GM18861 (cell line): ENCODE results near the gene DDT.
A peak's percentile ranks its signal among the peaks of the same experiment; 100 is the strongest.
"Not testable (repeated sequence)": the region's sequence is repeated elsewhere in the genome, so short reads cannot be mapped to it uniquely, and the experiment has no call there.

Experiments used
- ATAC-seq: cut with Tn5 transposase; IDR thresholded peaks from one replicate; pipeline ENCODE4 v1.9.1; 2021; ENCODE audit not compliant: unreplicated experiment

Gene DDT

DNA sequence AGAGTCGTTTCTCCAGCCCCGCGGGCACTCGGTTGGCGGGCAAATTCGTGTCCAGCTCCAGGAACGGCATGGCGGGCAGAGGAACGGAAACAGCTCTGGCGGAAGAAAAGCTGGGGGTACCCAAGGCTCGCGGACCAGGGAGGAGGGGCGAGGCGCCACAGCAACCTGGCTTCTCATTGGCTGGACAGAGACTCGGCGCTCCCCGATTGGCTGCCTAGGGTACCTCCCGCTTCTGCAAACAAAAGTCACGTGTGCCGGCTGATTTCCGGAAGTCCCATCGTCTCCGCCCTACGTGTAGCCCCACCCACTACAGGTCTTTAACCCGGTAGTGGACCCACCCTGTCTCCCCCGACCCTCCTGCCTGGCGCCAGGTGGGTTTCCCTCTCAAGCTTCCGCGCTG lies at the start of gene DDT:
Gene DDT (minus strand): TSS at position 97 of the 400 bp plus-strand sequence. CDS start 27 bp downstream, at position 70.
- ATAC-seq: peak; percentile 80

DNA sequence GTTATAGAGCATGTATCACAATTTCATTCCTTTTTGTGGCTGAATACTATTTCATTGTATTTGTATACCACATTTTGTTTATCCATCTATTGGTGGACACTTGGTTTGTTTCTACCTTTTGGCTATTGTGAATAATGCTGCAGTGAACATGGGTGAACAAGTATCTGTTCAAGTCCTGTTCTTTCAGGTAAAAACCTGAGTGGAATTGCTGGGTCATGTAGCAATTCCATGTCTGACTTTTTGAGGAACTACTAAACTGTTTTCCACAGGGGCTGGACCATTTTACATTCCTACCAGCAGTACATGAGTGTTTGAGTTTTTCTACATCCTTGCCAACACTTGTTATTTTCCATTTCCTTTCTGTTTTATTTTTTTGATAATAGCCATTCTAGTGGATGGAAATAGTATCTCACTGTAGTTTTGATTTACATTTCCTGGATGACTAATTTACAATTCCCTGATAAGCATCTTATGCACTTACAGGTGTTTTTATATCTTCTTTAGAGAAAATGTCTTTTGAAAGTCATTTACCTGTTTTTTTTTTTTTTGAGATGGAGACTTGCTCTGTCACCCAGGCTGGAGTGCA lies 49.1 kb upstream of the DDT start:
- ATAC-seq: no peak

DNA sequence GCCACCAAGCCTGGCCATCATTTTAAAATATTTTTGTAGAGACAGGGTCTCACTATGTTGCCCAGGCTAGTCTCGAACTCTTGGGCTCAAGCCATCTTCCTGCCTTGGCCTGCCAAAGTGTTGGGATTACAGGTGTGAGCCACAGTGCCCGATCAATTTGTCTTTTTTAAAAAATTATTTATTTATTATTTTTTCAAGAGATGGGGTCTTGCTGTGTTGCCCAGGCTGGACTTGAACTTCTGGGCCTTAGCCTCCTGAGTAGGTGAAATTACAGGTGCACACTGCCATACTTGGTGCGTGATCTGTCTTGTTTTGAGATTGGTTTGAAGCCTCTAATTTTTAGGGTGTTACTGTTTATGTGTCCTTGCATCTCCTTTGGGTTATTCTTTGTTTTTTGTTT lies 47.1 kb upstream of the DDT start:
- no peak for ATAC-seq

DNA sequence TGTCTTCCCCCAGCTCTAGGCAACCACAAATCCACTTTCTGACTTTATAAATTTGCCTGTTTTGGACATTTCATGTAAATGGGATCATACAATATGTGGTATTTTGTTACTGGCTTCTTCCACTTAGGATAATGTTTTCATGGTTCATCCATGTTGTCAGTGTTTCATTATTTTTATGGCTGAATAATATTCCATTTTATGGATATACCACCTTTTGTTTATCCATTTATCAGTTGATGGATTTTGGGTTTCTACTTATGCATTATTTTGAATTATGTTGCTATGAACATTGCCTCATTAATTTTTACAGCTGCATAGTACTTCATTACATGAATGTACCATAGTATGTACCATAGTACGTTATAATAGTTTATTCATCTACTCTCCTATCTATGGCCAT lies 41.9 kb upstream of the DDT start:
- no peak for ATAC-seq

DNA sequence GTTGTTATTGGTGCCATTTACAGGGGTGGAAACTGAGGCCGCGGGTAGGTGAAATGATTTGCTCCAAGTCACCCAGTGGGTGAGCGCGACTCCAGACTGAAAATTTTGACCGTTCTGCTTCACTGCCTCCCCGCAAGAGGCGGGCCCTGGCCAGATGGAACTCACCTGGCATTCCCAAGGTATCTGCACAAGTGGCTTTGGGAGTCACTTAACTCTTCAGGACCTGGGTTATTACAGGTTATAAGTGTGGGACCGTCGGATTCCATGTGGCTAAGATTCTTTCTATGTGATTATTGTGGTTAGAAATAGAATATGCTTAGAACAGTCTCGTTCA lies 37.5 kb upstream of the DDT start:
- ATAC-seq: no peak

DNA sequence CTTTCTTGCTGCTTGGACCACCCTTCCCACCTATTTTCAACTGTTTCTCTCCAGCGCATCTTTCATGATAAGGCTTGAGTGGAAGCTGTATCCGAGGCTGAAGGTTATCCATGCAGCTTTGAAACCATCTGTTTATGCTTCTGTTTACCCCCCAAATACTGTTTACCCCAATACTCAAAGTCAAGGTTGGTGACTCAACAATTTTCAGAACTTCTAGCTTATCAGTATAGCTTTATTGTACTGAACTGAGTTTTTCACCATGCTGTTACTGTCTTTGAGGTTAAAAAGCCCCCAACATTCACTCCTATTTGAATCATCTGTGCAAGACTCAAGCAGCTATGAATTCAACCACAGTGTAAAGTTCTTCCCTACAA lies 35.8 kb upstream of the DDT start:
- no peak for ATAC-seq

DNA sequence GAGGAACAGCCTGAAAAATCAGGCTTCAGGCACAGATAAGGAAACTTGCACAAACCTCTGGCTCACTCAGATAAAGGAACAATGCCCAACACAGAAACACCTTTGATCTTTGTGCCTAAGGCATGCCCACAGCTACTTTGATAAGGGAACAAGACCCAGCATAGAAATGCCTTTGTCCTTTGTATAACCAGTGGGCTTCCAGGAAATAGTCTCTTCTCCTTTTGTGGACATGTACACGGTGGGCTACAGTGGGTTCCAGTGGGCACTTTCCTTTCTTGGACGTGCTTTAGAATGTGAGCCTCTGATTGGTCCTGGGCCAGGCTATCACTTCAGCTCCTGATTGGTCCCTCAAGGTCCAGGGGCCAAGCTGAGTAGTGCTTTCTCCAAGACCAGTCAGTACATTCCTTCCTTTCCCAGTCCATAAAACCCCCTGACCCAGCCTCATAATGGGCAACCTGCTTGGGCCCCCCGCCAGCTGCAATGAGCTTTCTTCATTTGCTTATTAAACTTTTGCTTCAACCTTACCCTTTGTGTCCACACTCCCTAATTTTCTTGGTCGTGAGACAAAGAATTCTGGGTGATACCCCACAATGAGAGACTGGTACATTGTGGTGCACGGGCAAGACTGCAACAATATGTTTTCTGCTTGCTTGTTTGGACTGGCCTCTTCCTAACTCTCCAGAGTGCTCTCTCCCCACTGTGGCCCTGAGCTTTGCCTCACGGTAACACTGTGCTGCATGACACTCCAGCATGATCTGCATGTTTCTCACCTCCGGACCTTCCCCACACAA lies 35.2 kb upstream of the DDT start:
- ATAC-seq: no peak

DNA sequence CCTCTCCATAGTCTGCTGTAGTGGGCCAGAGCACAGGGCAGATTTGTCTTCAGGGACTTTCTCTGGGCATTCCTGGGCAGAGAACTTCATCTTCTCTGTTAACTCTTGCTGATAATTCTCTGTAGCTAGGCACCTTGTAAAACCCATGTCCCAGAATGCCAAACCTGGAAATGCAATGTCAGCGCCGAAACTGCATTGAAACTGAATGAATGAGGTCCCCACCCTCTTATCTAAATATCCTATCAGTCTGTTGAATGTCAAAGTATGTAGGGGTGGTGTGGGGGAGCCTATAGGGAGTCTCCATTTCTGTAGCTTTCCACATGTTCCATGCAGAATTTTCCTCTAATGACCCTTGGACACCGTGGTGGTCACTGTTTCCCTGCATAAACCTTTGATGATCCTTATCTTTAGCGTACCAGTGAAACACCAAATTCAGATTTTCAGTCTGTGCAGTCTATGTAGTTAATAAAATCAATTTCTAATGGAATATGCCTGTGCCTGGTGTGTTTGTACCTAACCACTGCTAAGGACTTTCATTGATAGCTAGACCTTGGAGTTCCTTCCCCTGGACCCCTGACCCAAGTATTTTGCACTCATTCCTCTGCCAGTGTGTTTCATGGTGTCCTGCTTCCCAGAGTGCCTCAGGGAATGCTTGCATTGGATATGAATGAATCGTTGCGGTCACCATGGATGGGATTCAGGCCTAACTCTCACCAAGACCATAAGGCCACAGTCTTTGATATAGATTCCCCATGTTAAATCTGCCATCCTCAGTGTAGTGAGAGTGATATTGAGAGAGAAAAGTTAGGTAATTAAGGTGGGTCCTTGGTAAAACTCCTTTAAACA lies 34.4 kb upstream of the DDT start:
- no peak for ATAC-seq

DNA sequence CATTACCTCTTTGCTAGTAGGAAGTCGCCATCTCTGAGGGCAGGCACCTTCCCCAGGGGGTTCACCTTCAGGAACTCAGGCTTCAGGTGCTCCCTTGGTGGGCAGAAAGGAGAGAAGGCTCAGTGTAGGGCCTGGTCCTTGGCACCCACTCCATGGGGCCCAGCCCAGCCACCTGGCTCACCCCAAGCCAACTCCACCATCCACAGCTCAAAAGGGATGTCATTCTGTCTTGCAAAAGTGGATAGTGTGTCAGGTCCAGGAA lies 33.7 kb upstream of the DDT start:
- no peak for ATAC-seq

DNA sequence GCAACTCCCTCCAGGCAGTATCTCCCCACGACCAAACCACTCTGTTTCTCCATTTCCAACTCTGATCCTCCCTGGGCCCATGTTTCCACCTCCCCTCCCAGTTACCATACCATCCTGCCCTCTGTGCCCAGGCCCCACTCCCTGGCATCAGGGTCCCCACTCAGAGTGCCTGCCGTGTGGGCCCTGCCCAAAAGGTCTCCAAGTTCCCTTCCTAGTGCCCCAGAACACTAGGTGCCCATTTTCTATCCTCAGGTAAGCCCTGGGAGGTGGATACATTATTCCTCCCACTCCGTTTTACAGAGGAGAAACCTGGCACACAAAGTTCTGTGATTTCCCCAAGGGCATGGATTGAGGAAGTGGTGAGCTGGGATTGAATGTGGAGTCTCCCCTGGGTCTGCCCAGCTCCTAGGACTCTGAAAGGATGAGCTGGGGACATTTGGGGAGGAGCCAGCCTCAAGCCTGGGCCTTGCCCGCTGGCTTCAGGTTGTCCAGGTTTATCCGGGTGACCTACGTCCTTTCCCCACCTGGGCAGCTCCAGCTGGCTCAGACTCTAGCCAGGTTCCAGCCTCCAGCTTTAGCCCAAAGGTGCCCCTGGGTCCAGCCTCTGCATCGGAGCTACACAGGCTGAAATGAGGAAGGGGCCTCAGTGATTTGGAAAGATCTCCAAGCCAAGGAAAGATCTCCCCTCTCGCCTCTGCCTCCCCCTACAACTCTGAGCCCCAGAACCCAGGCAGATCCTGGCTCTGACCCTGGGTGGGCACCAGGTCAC lies 33.2 kb upstream of the DDT start:
- ATAC-seq: no peak

DNA sequence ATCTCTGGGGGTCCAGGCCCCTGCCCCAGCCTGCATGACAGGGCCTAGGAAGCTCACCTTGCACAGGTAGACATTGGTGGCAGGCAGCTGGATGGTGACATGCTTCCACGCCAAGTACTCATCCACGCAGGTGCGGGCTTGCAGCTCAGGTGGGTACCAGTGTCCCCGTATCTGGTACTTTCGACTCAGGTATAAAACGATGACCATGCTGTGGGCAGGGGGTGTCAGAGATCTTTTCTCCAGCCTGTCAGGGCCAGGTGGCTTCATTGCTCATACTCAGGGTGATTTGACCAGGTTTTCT lies 32.6 kb upstream of the DDT start:
- ATAC-seq: no peak

DNA sequence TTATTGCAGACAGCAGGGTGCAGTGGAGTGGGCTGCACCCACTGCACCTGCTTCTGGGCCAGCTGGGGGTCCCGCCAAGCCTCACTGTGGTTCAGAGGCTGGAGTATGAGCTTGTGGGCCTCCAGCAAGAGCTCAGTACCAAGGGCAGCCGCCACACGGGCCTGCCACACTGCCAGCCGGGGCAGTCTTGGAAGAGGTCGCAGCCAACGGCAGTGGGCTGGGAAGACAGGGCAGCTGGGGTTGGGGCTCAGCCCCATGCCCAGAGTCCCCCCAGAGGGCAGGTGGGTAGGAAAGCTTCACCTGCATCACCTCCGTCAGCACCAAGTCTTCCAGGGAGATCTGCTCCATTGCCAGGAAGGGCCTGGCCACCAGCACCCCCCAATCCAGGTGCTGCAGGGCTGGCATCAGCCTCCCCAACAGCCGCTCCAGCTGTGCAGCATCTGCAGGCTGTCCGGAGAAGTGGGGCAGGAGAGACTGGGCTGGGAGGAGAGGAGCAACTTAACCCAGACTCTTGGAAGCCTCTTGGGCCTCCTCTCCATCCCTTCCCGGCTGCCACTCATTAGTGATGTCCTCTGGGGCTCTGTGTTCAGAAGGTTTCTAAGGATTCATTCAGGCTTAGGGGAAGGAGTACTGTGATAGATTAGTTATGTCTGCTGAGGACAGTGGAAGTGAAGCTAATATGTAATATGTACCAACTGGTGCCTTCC lies 32.1 kb upstream of the DDT start:
- no peak for ATAC-seq

DNA sequence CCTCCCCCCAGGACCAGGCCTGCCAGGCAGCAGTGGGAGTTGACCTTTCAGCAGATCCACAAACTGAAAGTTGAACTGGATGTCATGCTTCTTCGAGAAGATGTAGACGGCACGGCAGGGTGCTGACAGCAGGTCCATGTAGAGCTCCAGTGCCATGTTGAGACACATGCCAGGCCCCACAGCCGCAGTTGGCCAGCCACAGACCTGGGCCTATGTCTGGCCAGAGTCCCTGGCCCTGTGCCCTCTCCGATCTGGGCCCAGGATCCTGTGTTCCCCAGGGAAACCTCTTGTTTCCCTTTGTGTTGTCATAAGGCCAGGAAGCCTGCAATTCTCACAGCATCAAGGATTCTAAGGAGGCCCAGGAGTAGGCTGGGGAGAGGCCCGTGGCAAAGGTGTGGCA lies 31.0 kb upstream of the DDT start, which contains the start of gene GSTT4:
Gene GSTT4 (minus strand): TSS at position 253 of the 400 bp plus-strand sequence. CDS start 97 bp downstream, at position 156.
- no peak for ATAC-seq

DNA sequence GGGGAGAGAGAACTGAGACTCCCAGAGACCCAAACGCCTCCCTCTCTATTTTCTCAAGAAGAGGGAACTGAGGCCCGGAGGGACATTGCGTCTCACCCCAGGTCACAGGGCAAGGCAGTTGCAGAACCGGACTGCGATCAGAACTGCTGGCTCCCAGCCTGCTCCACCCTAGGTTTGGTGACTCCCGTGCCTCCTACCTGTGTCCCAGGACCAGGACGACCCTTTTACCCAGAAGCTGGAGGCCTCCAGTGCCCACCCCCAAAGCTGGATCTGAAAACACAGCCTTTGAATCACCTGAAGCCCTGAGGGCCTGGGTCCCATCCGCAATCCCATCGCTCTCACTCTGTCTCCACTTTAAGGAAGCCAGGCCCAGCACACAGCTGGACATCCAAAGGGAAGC lies 29.6 kb upstream of the DDT start:
- no peak for ATAC-seq

DNA sequence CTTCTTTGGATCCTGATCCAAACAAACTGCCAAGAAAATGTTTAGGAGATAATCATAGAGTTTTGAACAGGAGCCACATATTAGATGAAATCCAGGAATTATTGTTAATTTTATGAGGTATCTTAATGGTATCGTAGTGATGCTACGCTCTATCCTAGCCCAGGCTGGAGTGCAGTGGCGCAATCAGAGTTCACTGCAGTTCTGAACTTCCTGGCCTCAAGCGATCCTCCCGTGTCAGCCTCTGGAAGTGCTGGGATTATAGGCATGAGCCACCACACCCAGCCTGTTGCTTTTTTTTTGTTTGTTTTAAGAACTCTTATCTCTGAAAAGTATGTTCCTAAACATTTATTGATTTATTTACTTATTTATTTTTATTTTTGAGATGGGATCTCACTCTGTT lies 28.6 kb upstream of the DDT start:
- no peak for ATAC-seq

DNA sequence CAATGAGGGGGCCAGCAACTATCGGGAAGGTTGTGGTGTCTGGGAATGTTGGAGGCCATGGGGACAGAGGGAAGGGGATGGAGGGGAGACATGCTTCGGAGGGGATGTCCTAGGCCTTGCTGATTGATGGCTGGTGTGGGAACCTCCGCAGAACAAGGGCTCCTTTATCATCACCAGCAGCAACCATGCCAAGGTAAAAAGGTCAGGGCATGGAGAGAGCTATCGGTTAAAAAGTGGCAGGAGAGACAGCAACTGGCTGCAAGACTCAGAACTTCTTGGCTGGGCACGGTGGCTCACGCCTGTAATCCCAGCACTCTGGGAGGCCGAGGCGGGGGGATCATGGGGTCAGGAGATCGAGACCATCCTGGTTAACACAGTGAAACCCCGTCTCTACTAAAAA lies 28.0 kb upstream of the DDT start:
- no peak for ATAC-seq

DNA sequence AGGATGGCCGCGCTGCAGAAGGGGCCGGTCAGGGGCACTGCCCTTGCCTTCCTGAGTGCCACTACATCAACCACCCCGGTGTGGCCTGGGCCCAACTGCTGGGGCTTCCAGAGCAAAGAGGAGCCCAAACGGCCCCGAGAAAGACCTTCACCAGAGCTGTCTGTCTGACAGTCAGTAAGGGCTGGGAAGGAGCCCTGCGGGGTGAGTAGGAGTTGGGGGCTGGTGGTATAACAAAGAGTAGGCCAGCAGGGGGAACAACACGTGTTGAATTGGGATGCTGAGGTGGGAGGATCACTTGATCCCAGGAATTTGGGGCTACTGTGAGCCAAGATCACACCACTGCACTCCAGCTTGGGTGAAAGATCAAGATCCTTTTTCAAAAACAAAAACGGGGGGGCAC lies 27.1 kb upstream of the DDT start:
- ATAC-seq: no peak

DNA sequence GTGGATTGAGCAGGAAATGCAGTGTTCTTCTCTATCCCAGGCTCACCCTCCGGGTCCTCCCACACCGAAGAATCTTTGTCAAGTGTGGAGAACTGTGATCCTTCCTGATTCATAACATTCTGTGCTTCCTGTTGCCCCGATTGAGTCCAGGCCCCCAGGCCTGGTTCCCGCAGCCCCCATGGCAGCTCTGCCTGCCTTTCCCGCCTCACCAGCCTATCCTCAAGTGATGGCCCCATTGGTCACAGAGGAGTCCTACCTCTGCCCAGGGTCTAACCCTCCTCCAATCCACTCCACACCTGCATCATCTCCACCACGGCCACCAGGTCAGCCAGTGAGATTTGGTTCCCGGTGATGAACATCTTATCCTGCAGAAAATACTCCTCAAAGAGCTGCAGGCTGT lies 25.5 kb upstream of the DDT start:
- ATAC-seq: not testable (repeated sequence)

DNA sequence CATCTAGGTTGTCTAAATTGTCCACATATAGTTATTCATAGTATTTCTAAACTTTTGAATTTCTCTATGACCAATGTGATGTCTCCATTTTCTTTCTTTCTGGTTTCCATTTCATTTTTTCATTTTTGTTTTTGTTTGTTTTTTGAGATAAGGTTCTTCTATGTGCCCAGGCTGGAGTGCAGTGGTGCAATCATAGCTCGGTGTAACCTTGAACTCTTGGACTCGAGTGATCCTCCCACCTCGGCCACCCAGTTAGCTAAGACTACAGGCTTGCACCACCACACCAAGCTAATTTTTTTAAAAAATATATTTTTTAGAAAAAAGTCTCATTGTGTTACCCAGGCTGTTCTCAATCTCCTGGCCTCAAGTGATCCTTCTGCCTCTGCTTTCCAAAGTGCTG lies 22.9 kb upstream of the DDT start:
- no peak for ATAC-seq

DNA sequence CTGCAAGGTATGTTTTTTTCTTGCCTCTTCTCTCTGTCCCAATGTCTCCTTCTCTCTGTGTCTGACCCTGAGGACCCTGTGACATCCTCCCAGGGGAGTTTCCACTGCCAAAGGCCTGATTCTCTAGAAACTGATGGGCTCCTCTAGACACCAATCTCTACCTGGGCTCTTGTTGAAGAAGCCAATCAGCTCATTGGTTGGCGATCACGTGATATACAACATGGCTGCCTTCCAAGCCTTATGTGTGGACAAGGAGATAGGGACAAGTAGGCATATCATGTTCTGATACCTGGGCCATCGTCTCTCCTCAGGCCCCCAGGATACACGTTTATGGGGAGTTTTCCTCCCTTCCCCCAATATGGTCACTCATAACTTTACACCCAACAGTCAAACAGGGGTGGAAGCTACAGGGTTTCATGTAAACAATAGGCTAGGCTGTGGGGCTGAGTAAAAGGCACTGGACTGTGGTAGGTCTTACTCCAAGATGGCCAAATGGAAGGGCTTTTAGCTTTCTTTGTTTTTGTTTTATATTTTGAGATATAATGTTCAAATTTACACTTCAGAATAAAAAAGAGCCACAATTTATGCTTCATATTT lies 19.4 kb upstream of the DDT start:
- ATAC-seq: not testable (repeated sequence)

DNA sequence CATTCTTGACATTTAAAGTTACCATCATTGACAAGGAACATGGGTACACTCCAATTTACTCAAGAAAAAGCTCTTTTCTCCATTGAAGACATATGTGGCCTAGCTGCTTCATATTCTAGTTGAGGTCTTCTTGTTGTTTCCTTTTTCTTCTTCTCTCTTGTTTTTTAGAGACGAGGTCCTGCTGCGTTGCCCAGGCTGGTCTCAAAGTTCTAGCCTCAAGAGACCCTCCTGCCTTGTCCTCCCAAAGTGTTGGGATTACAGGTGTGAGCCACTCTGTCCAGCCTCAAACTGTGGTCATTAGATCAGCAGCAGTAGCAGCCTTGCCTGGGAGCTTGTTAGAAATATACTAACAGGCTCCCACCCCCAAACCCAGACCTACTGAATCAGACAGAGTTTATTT lies 18.8 kb upstream of the DDT start:
- not testable (repeated sequence) for ATAC-seq
